NCI-H510A treated with DMSO at 0.1 percent for 48 hours (cell line): ENCODE data around the gene GAS6.
"Not testable (repeated sequence)": the region's sequence is repeated elsewhere in the genome, so short reads cannot be mapped to it uniquely, and the experiment has no call there.

Experiments used
- DNase-seq: peaks from one replicate; lab custom pipeline; 2025; lab: John Stamatoyannopoulos, UW

GAS6 gene

DNA sequence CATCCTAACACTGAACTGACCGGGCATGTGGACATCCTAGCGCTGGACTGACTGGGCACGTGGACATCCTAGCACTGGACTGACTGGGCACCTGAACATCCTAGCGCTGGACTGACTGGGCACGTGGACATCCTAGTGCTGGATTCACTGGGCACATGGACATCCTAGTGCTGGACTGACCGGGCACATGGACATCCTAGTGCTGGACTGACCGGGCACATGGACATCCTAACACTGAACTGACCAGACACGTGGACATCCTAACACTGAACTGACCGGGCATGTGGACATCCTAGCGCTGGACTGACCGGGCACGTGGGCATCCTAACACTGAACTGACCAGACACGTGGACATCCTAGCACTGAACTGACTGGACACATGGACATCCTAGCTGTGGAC lies 73.9 kb downstream of the GAS6 start:
- not testable (repeated sequence) for DNase-seq

DNA sequence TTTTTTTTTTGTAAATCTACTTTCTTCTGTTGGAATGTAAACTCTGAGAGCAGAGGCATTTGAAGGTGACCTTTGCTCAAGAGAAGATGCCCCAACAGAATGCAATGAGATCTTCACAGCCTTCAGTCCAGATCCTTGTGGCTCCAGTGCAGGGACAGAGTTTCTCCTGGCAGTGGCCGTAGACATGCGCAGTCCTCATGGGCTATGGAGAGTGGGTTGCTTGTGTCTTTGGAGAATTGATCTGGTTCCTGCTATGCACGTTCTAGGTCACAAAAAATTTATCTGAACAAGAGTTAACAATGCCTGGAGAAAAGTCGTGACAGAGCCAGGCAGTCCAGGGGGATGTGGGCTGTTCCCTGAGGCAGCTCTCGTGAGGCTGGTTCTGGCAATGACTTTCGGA lies 74.7 kb downstream of the GAS6 start:
- DNase-seq, result no peak

DNA sequence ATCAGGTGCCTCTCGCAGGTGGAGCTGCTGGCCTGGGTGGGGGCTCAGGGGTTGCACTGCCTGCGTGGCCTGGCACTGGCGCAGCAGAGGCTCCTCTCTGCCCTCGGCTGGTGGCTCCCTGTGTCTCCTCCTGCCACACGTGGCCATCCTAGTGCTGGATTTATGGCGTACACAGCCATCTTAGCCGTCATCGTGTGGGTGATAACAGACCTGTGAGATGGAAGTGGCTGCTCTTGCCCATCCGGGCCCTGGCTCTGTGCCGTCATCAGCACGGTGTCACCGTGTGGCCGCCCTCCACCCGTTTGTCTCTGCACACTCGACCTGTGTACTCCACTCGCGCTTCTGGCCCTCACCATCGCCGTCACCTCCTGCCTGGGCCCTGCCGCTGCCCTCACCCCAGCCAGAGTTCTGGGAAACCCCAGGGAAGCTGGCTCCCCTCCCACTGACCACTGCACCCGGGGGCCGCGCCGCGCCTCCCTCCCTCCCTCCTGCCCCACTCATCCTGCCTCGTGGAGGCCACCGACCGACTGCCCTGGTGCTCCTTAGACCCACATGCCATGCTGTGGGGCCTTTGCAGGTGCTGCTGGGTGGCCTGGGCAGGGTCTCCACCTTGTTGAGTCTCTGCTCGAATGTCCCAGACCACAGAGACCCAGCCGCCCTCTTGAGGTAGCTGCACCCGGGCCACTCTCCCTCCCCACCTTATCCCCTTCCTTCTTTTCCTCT lies 75.3 kb downstream of the GAS6 start:
- DNase-seq, result no peak

DNA sequence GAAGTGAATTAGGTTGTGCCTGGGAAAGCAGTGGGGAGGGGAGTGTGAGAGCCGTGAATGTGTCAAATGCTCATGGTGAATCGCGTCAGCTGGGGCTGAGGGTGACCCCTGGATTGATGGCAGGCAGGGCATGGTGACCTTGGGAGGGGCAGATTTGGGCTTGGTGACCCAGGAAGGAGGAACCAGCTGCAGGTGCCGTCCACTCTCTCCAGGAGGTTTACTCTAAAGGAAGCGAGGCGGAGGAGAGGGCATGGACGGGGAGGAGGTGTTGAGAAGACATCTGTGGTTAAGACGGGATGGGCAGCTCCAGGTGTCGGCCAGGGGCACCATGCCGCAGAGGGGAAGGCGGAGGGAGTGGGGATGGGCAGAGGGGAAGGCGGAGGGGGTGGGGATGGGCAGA lies 76.2 kb downstream of the GAS6 start:
- no peak for DNase-seq

DNA sequence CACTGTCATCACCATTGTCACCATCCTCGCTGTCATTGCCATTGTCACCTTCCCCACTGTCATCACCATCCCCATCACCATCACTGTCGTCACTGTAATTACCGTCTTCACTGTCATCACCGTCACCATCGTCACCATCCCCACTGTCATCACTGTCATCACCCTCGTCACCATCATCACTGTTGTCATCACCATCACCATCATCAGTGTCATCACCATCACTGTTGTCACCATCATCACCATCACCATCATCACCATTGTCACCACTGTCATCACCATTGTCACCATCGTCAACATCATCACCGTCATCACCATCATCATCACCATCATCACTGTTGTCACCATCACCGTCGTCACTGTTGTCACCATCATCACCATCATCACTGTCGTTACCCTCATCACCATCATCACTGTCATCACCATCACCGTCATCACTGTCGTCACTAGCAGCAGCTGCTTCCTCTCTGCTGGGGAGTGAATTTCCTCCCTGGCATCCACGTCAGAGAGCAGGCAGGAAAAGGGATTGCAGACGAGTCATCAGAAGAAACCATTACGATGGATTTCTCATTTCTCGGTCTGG lies 77.5 kb downstream of the GAS6 start:
- DNase-seq, result no peak

DNA sequence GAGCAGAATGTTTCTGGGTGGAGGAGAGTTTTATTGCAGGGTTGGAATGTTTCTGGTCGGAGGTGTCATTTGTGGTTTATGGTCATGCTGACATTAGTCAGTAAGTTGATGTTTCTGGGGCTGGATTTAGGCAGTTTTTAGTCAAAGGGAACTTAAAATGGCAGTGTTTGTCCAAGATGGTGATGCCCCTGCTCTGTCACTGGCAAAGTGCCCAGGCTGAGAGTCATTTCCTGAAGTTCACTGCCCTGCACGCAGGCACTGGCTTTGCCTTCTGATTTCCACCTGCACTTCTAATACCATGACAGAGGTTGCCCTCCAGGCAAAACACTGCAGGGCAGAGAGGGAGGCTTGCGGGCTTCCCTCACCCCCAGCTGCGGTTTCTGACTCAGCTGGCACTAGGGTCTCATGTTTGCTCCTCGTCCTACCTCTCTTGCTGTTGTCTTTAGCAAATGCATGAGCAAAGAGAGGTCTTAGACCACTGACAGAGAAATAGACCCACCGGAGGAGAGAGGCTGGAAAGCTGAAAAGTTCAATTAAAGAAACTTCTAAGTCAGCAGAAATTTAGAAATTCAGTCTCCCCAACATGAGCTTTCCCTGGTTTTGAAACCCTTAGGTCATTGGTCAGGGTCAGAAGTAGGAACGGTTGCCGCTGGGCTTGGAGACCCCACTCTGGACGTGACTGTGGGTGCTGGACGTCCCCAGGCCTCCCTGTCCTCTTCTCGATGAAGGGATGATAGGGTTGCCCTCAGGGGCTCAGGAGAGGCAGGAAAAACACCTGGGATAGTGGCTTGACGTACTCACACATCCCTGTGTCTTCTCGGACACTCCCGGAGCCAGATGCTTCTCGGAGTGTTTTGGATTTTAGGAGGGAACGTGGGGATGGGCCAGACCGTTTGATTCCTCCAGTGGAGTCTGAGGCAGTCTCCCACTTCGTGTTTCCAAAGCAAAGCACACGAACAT lies 78.5 kb downstream of the GAS6 start:
- DNase-seq, result no peak

DNA sequence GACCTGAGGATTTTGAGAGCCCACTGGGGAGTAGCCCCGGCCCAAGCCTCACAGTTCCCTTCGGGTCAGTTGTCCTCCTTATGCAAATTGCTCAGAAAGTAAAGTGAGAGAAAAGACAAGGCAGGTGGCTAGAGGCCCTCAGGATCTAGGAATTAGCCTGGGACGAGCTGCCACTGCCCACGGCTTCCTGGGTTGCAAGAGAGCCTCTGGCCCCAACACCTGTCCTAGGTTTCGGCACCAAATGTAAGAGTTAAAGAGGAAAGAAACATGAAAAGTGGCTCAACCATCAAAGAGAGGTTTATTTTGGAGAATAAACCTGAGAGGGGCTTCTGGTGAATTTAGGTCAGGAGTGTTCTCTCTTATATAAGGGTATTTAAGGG lies 79.2 kb downstream of the GAS6 start:
- no peak for DNase-seq

DNA sequence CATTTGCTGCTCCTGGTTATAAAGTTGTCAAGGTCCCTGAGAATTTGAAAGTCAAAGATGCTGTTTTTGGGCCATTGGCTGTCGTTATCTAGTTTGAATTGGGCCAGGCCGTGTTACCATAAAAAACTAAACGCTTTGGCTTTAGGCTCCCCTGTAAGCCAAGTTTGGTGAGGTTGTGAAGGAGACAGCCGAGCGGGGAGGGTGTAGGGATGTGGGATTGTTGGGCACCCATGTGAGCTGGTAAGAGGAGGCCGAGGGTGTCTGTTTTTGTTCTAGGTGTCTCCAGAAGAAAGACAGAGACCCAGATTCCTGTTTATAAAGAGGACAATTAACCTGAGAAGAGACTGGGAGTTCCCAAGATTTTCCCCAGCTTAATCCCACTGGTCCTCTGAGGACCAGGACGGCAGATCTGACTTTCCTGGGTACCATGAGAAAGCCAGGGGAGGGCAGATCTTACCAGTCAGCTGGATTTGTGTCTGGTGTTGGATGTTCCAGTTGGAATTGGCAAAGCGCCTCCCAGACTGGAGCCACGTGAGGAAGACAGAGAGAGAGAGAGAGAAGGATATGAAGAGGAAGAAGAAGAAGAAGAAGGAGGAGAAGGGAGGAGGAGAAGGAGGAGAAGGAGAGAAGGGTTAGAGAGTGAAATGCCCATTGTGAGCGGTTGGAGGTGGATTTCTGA lies 79.8 kb downstream of the GAS6 start:
- DNase-seq, result no peak

DNA sequence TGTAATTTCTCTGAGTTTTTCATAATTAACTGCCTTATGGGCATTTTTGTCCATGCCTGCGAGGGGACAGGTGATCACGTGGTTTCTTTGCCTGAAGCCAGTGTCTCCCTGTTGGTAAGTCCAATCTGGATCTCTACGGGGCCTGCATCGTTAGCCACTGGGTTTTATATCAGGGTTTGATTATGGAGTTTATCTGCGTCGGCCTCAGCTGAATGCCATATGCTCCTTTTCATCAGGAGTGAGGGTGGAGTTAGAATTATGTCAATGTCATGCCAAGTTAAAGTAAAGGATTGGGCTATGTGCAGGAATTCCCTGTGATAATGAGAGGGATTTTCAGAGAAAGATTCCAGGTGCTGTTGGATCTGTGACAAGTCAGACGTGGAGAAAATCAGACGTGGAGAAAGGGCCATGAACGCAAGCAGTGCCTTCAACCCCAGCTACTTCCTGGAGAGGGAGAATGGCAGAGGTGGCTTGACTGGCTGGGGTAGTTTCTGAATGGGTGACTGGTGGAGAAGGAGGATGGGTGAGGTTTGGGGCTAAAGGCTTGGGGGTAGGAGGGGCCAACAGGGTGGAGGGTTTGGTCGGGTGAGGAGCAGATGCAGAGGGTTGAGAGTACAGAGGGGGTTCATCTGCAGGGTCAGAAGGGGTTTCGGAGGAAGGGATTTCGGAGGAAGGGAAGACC lies 80.5 kb downstream of the GAS6 start:
- DNase-seq, result no peak

DNA sequence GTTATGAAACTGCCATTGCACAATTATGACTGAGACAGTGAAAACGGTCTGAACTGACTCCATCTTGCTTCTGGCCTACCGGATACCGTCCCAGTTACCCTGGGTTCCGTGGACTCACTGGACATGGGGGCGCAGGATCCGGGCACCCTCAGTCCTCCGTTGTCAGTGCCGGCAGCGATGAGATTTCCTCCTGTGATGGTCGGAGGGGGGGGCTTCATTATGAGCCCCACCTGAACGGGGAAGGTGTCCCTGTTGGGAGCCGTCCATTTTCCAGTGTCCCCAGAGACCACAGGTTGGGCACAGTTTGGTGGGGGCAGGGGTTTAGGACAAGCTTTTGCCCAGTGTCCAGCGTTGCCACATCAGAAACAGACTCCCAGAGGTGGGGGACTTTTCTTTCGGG lies 81.4 kb downstream of the GAS6 start:
- no peak for DNase-seq

DNA sequence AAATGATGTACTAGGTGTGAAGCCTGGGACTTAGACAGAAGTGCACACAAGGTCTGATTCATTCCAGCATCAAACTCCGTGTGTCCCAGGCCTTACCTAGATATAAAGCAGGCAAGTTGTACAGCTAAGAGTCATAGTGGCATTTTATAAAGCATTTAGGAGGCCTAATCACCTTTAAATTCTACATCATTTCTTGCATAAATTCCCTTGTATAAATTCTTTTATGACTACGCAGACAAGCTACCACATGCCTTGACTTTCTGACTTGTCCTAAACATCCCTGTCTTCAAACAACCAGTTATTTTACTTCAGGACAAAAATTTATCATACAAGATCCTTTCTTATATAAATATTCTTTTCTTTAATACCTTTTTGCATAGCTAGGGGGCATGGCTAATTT lies 82.3 kb downstream of the GAS6 start:
- DNase-seq, result no peak

DNA sequence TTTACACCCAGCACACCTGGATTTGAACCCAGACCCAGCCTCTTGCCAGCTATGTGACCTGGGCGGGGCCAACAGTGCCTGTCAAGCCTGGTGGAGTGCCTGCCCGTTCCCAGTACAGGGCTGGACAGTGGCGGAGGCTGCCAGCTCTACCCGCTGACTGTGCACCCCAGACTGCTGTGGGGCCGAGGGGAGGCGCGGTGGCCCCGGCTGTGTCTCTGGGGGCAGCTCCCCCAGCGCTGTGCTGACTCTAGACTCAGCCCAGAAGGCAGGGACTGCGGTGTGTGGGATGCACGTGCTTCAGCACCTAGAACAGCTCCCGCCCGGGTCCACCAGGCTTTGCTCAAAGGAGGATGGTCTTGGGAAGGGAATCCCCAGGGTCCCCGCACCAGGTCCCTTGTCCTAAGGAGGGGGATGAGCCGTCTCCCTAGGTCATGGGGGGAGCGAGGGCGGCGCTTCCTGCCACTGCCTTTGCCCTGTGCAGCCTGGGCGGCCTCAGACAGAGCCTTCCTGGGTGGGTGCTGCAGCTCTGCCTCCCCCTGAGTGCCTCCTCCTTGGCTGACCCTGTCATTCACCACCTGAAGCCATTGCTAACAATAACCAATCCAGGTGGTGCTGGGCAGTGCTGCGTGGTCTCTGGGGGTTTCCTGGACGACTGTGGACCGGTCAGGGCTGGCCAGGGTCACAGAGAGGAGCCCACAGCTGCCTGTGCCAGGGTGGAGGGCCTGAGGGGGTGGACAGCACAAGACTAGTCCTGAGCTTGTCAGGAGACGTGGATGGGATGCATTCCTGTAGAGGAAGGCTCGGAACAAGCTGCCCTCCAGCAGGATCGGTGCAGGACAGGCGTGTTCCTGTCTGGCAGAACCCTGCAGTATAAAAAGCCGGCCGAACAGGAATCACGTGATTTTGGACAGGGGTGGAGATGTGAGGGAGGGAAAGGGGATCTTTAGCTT lies 86.3 kb downstream of the GAS6 start:
- no peak for DNase-seq

DNA sequence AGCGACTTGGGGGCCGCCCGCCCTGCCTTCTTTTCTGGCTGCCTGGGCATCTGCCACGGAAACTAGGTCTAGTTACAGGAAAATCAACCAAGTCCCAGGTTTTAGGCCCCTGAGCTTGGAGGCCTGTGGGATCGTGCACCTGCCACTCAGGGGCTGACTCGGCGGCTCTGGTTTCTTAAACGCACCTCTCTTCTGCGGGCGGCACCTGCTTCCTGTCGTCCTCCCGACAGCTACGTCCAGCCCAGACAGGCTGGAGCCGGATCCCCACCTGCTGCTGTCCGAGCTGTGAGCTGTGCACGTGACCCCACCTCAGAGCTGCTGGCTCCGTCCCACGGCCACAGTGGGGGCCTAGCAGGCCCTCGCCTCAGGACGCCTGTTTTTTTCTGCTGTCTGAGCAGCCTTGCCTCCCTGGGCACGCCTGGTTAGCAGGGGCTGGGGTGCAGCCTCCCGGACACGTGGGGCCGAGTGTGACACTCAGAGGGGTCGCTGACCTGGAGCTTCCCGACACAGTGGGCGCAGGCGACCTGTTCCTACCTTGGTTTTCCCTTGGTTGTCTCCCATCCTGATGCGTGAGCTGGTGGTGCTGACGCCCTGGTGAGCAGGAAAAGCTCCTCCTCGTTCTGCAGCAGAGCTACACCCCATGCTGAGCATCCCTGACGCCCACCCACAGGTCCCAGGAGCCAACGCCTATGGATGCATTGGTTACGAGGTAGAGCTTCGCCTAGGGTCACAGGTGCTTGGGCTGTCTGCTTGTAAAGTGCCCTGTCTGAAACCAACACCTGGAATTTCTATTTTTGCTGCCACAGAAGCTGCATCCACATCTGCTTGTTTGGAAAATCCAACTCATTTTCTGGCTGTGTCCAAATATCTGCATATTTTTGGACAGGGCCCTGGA lies 87.4 kb downstream of the GAS6 start:
- peak; percentile 63 for DNase-seq

DNA sequence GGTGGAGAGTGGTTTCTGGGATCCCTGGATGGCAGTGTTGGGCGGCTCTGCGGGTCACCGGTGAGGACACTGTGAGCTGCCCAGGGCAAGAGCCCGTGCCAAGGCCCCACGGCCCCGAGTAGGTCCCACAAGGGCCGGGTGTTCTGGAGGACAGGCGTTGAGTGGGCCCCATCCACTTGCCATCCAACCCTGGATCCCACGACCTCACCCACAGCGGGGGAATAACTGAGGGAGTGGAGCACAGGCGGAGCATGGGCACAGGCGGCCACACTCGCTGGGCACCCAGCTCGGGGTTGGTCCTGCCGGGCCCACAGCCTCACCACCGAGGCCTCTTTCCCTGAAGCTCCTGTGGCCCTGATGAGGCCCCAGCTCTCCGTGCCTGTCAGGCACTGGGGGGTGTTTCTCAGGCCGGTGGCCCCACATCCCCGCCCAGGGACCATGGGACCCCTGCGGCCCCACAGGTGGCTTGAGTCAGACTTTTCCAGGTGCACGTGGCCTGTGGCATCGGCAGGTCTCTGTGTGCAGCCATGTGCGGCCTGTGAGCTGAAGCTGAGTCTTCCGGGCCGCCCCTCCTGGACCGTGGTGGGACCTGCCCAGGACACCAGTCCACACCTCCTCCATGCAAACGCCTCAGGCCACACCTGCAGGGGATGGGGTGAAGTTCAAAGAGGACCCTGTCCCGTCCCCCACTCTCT lies 88.3 kb downstream of the GAS6 start:
- DNase-seq, result no peak

DNA sequence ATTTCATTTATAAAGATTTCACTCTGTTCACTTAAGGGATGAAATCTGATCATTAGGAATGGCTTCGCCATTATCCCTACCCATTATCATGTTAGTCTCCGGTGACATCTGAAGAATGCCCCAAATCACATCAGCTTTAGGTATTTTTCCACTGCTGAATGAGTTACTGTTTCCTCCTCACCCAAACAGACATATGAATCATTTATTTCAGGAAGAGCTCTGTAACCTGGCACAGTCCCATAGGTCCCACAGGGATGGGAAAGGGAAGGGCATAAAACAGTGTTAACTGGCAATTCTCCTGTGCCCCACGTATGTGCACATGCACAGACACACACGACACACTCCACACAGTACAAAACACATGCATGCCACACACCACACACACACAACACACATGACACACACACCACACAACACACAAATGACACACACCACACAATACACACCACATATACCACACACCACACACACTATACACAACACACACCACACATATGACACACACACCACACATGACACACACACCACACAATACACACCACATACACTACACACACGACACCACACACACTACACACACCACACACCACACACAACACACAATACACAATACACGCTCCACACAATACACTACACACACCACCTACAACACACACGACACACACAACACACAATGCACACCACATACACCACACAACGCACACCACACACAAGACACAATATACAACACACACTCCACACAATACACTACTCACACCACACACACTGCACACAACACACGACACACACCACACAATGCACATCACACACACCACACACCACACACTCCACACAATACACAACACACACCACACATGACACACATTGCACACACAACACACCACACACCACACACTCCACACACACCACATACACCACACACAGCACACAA lies 89.4 kb downstream of the GAS6 start:
- DNase-seq, result no peak

DNA sequence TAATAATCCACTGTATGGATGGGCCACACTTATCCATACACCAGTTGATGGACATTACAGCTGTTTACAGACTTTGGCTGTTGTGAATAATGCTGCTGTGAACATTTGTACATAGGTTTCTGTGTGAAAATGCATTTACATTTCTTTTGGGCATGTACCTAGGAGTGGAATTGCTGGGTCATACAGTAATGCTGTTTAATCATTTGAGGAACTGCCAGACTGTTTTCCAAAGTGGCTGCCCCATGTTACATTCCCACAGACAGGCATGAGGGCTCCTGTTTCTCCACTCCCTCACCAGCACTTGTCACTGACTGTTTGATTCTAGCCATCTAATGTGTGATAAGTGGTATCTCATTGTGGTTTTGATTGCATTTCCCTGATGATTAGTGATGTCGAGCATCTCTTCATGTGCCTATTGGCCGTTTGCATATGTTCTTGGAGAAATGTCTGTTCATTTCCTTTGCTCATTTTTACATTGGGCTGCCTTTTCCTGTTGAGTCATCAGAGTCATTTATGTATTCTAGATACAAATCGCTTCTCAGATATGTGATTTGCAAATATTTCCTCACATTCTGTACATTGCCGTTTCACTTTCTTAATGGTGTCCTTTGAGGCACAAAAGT lies 92.1 kb downstream of the GAS6 start:
- no peak for DNase-seq

DNA sequence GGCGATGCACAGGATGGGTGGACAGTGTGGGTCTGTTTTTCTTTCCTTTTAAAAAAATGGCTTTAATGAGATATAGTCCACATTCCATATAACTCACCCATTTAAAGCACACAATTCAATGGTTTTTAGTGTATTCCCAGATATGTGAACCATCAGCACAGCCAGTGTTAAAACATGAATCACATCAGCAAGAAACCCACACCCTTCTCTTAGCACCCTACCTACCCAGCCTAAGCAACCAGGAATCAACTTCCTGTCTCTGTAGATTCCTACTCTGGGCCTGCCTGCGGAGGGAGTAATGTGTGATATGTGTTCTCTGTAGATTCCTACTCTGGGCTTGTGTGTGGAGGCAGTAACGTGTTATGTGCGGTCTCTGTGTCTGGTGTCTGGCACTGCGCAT lies 92.9 kb downstream of the GAS6 start:
- DNase-seq, result no peak
